Measurements from ENCODE around the gene REXO4. TPM values are rescaled to one million over a fixed set of nuclear protein-coding genes. Genes with fewer than 3 reads are reported as not detected.

REXO4 gene
- total and polyA plus RNA-seq, 2 donors (not counting 3 experiments of a cell fraction or from before 2014, with no cell fraction given) = 19.5 to 29.5 TPM

GRCh38 chr9:133367778-133368177 is 50.0 kb downstream of the REXO4 start:
- peaks cover 15% of the 10 kb centered on the region for H3K4me1 ChIP-seq (ENCODE audit: control insufficient read depth, extremely low read depth, insufficient read depth, low read length)
- FAIRE-seq = no peak
- CTCF ChIA-PET = interaction anchor here (1.1 kb wide), 1 partner anchor 9 kb away, joined by 3 read pairs; the partner anchor contains the start of gene STKLD1
- H3K27ac ChIP-seq (ENCODE audit: insufficient read depth, low read depth, low read length) = no peak overlapping the region
- peaks cover 80% of the 10 kb centered on the region for H3K79me2 ChIP-seq (ENCODE audit: control insufficient read depth, insufficient read depth, low read length)
- no peak overlapping the region for H3K4me2 ChIP-seq (ENCODE audit: insufficient read depth, low read length)
- no peak overlapping the region for H3K9ac ChIP-seq (replicated peaks; ENCODE audit: extremely low read depth, insufficient read depth, low read length)
- no peaks in the 10 kb centered on the region for H3K9me3 ChIP-seq (replicated peaks; ENCODE audit: control insufficient read depth, insufficient read depth, low read length)
- DNase-seq (ENCODE audit: low read depth, low spot score) = no peak
- no TSS peak for BruUV-seq (replicated peaks)
- dilution Hi-C loops (cut with MboI; ENCODE audit: extremely low pct_ligation_motif_present, low sequenced_read_pairs) (no loop called here), intact Hi-C loops (cut with micrococcal nuclease) (no loop called here)
- no peaks in the 10 kb centered on the region for H3K27me3 ChIP-seq (ENCODE audit: control insufficient read depth in 2 of 2, insufficient read depth in 2 of 2, low read length in 2 of 2)
- H3K36me3 ChIP-seq (ENCODE audit: control insufficient read depth in 2 of 2, extremely low read depth in 1 of 2, insufficient read depth in 2 of 2, low read length in 2 of 2) = peaks cover 24 to 65% of the 10 kb centered on the region in 2 experiments
- no peaks in the 10 kb centered on the region for H3K9me1 ChIP-seq (replicated peaks; ENCODE audit: control insufficient read depth, extremely low read depth, insufficient read depth, low read length)
- no peaks in the 10 kb centered on the region for H4K20me1 ChIP-seq (replicated peaks; ENCODE audit: control insufficient read depth, extremely low read depth, insufficient read depth, low read length)
- TF ChIP-seq POLR2A (IDR thresholded peaks at IDR 0.05; ENCODE audit: low read depth, low read length) (no peak), FOS (IDR thresholded peaks at IDR 0.05; ENCODE audit: borderline replicate concordance, insufficient read depth, low read length) (no peak), JUN (IDR thresholded peaks at IDR 0.05; ENCODE audit: borderline replicate concordance, insufficient read depth, insufficient read length, low read depth) (no peak), GATA2 (IDR thresholded peaks at IDR 0.05; ENCODE audit: insufficient read depth, insufficient read length, low read depth, low read length) (no peak), MAX (IDR thresholded peaks at IDR 0.05; ENCODE audit: insufficient read depth, insufficient read length) (no peak), MYC (IDR thresholded peaks at IDR 0.05; ENCODE audit: low read depth, low read length) (no peak), CTCF (IDR thresholded peaks at IDR 0.05; ENCODE audit: extremely low read depth in 1 of 2, insufficient read depth in 1 of 2, low read depth in 1 of 2, low read length in 2 of 2) (no peak), EZH2 (IDR thresholded peaks at IDR 0.05; ENCODE audit: borderline replicate concordance, low read depth, low read length, severe bottlenecking) (no peak), POLR2AphosphoS5 (IDR thresholded peaks at IDR 0.05; ENCODE audit: insufficient read depth, low read depth, low read length) (no peak)
- POLR2A ChIA-PET = interaction anchor here (1.5 kb wide), 1 partner anchor 17 kb away, joined by 3 read pairs; no protein-coding TSS in a partner anchor
- no peak overlapping the region for H2AFZ ChIP-seq (ENCODE audit: low read depth, low read length)
- H3K4me3 ChIP-seq (replicated peaks in 1 of 3; ENCODE audit: insufficient read depth in 1 of 3, low read depth in 1 of 3, low read length in 3 of 3) = no peak overlapping the region

All from endothelial cell of umbilical vein (primary cell).